SK-N-SH (cell line): ENCODE results near the gene BBOX1. TPM values are rescaled to one million over a fixed set of nuclear protein-coding genes. Genes with fewer than 3 reads are reported as not detected.

Experiments used
- CTCF ChIA-PET: fragments of 300-600, 350-600 bp; formaldehyde crosslinking; extraction: SDS; loops from one replicate; lab custom pipeline; 2021; lab: Yijun Ruan, JAX
- POLR2A ChIA-PET: fragments of 350-600 bp; sonication (Branson Sonifier 250); formaldehyde crosslinking; extraction: SDS; loops from one replicate; lab custom pipeline; 2020; ENCODE audit warnings: antibody characterized with exemption, inconsistent platforms; lab: Yijun Ruan, JAX
- DNase-seq: peaks from one replicate; pipeline ENCODE4 v3.0.0; 2012
- H2AFZ ChIP-seq: fragments of 200-600 bp; sonication (generic); 2 replicates; pipeline ENCODE4 v1.8.1; 2016; ENCODE audit warnings: antibody characterized with exemption, mild to moderate bottlenecking, low read depth
- H3F3A ChIP-seq: fragments of 200-600 bp; sonication (generic); replicated peaks from 2 replicates; pipeline ENCODE3; 2016; ENCODE audit warnings: antibody characterized with exemption, mild to moderate bottlenecking; ENCODE audit not compliant: insufficient read depth
- H3K27ac ChIP-seq, 2 experiments: fragments of 200-500 bp in 1 of 2; fragments of 200-600 bp in 1 of 2; sonication (Bioruptor generic) in 1 of 2; sonication (generic), shearing (Covaris generic) in 1 of 2; 2 replicates each; pipeline versions ENCODE4 v1.5.1 to v1.6.1; 2014 to 2016; ENCODE audit warnings: low read depth in 2 of 2, inconsistent platforms in 1 of 2, low read length in 1 of 2, mild to moderate bottlenecking in 1 of 2, mixed read lengths in 1 of 2
- H3K27me3 ChIP-seq: fragments of 200-600 bp; sonication (generic), shearing (Covaris generic); 2 replicates; pipeline ENCODE4 v1.6.1; 2016; ENCODE audit warnings: mixed run types; ENCODE audit not compliant: insufficient read depth
- H3K36me3 ChIP-seq, 2 experiments: fragments of 200-500 bp in 1 of 2; fragments of 200-600 bp in 1 of 2; sonication (Bioruptor generic) in 1 of 2; sonication (generic) in 1 of 2; replicated peaks in 1 of 2; 2 replicates each; pipeline versions ENCODE3 to v1.5.1; 2014 to 2016; ENCODE audit warnings: low read length in 1 of 2, mild to moderate bottlenecking in 1 of 2; ENCODE audit not compliant: insufficient read depth in 2 of 2, control insufficient read depth in 1 of 2
- H3K4me1 ChIP-seq, 2 experiments: fragments of 200-500 bp in 1 of 2; fragments of 200-600 bp in 1 of 2; sonication (Bioruptor generic) in 1 of 2; sonication (generic), shearing (Covaris generic) in 1 of 2; 2 replicates each; pipeline versions ENCODE4 v1.5.1 to v1.6.1; 2014 to 2016; ENCODE audit warnings: low read depth in 1 of 2, low read length in 1 of 2, mixed run types in 1 of 2; ENCODE audit not compliant: insufficient read depth in 2 of 2, control insufficient read depth in 1 of 2
- H3K4me2 ChIP-seq: fragments of 200-600 bp; sonication (generic), shearing (Covaris generic); 2 replicates; pipeline ENCODE4 v1.6.1; 2017; ENCODE audit warnings: mixed run types
- H3K4me3 ChIP-seq, 2 experiments: fragments of 200-500 bp in 1 of 2; fragments of 200-600 bp in 1 of 2; sonication (Bioruptor generic) in 1 of 2; sonication (generic), shearing (Covaris generic) in 1 of 2; 2 replicates each; pipeline versions ENCODE4 v1.5.1 to v1.8.1; 2014 to 2016; ENCODE audit warnings: low read depth in 2 of 2, inconsistent platforms in 1 of 2, low read length in 1 of 2, mild to moderate bottlenecking in 1 of 2, mixed read lengths in 1 of 2, moderate library complexity in 1 of 2
- H3K79me2 ChIP-seq: fragments of 200-600 bp; sonication (generic); 2 replicates; pipeline ENCODE4 v1.8.1; 2017; ENCODE audit warnings: mild to moderate bottlenecking; ENCODE audit not compliant: insufficient read depth
- H3K9ac ChIP-seq: fragments of 200-600 bp; sonication (generic); 2 replicates; pipeline ENCODE4 v1.6.1; 2017; ENCODE audit warnings: mixed run types
- H3K9me2 ChIP-seq: fragments of 200-600 bp; sonication (generic); 2 replicates; pipeline ENCODE4 v1.6.1; 2017; ENCODE audit warnings: mixed run types
- H3K9me3 ChIP-seq: fragments of 200-600 bp; sonication (generic); 2 replicates; pipeline ENCODE4 v1.6.1; 2017; ENCODE audit warnings: mixed run types, mild to moderate bottlenecking, moderate library complexity
- H4K20me1 ChIP-seq: fragments of 200-600 bp; sonication (generic); 2 replicates; pipeline ENCODE4 v1.6.1; 2017; ENCODE audit warnings: mild to moderate bottlenecking, mixed run types; ENCODE audit not compliant: insufficient read depth
- CHD2 ChIP-seq: fragments of 150-350 bp; IDR thresholded peaks from 2 replicates; pipeline ENCODE4 v1.6.1; 2018; ENCODE audit warnings: low read length; ENCODE audit not compliant: partially characterized antibody
- ELF1 ChIP-seq: IDR thresholded peaks from 2 replicates; pipeline ENCODE4 v1.4.0; 2012
- EZH2phosphoT487 ChIP-seq: fragments of 200-600 bp; sonication (generic); IDR thresholded peaks from 2 replicates; pipeline ENCODE4 v1.6.1; 2017; ENCODE audit warnings: low read depth, mixed run types, mild to moderate bottlenecking, antibody characterized with exemption, moderate library complexity, borderline replicate concordance
- FOSL2 ChIP-seq: IDR thresholded peaks from 2 replicates; pipeline ENCODE4 v1.4.0; 2012; ENCODE audit warnings: low read depth, mild to moderate bottlenecking, moderate library complexity, borderline replicate concordance
- GABPA ChIP-seq: IDR thresholded peaks from 2 replicates; pipeline ENCODE4 v1.4.0; 2012; ENCODE audit warnings: low read depth, mild to moderate bottlenecking
- GATA2 ChIP-seq: sonication (generic); formaldehyde crosslinking; IDR thresholded peaks from 2 replicates; pipeline ENCODE4 v1.5.0; 2020; ENCODE audit warnings: mild to moderate bottlenecking, missing genetic modification reagents
- IRF3 ChIP-seq: fragments of 150-350 bp; IDR thresholded peaks from 2 replicates; pipeline ENCODE4 v1.6.1; 2016; ENCODE audit warnings: mild to moderate bottlenecking, low read depth, low read length
- JUND ChIP-seq: IDR thresholded peaks from 2 replicates; pipeline ENCODE4 v1.4.0; 2012
- MEF2A ChIP-seq: IDR thresholded peaks from 2 replicates; pipeline ENCODE4 v1.4.0; 2012; ENCODE audit warnings: low read depth, borderline replicate concordance
- NFIC ChIP-seq: IDR thresholded peaks from 2 replicates; pipeline ENCODE4 v1.4.0; 2012; ENCODE audit warnings: borderline replicate concordance
- NRF1 ChIP-seq: IDR thresholded peaks from 2 replicates; pipeline ENCODE4 v1.6.1; 2012; ENCODE audit warnings: low read depth, mild to moderate bottlenecking, low read length
- REST ChIP-seq: IDR thresholded peaks from 2 replicates; pipeline ENCODE4 v1.6.1; 2012; ENCODE audit warnings: mild to moderate bottlenecking, low read depth, low read length, moderate library complexity
- RFX5 ChIP-seq: IDR thresholded peaks from 2 replicates; pipeline ENCODE4 v1.6.1; 2012; ENCODE audit warnings: mild to moderate bottlenecking, improper control_type of control experiment, low read length
- SIN3A ChIP-seq: IDR thresholded peaks from 2 replicates; pipeline ENCODE4 v1.6.1; 2012; ENCODE audit warnings: low read depth, mild to moderate bottlenecking, low read length, moderate library complexity, borderline replicate concordance
- TCF12 ChIP-seq: IDR thresholded peaks from 2 replicates; pipeline ENCODE4 v1.4.0; 2012
- TEAD4 ChIP-seq: IDR thresholded peaks from 2 replicates; pipeline ENCODE4 v1.4.0; 2012; ENCODE audit warnings: mild to moderate bottlenecking, borderline replicate concordance; ENCODE audit not compliant: insufficient read depth
- YY1 ChIP-seq: IDR thresholded peaks from 2 replicates; pipeline ENCODE4 v1.4.0; 2012; ENCODE audit warnings: low read depth, mild to moderate bottlenecking
- ZBTB33 ChIP-seq: IDR thresholded peaks from 2 replicates; pipeline ENCODE4 v1.4.0; 2012; ENCODE audit warnings: low read depth, borderline replicate concordance
- WGBS: methylation state at CpG from one replicate; pipeline ENCODE4 v1.1.6; 2017; ENCODE audit warnings: low lambda C conversion rate; 5-methylcytosine and 5-hydroxymethylcytosine counted together
- polyA plus RNA-seq, 3 experiments: library from polyadenylated mRNA; depleted of rRNA; stranded (reverse); fragments of >200 nt; gene quantifications; 2 replicates each; pipeline ENCODE4 v1.2.3, GENCODE V29; 2012

The BBOX1 gene
- polyA plus RNA-seq, 1 of the 3 experiments (the other 2 are of a cell fraction), result 0.02 TPM

- TF ChIP-seq SIN3A, result no peak
- no peak for TF ChIP-seq JUND
- no peak for TF ChIP-seq GATA2 (CRISPR knock-in tag)
- TF ChIP-seq FOSL2, result no peak
- no peak for TF ChIP-seq TCF12
- TF ChIP-seq ZBTB33, result no peak
- TF ChIP-seq IRF3, result no peak
- no peak for TF ChIP-seq NRF1
- TF ChIP-seq RFX5, result no peak
- TF ChIP-seq REST, result no peak
- TF ChIP-seq ELF1, result no peak
- no peak for TF ChIP-seq EZH2phosphoT487
- no peak for TF ChIP-seq GABPA
- no peak for TF ChIP-seq CHD2
- TF ChIP-seq YY1, result no peak
- no peak for TF ChIP-seq TEAD4
- no peak for TF ChIP-seq MEF2A
- TF ChIP-seq NFIC, result no peak
- TF ChIP-seq, all 33 proteins: peak for 0
- Histone ChIP-seq H3K27me3 (no peaks in the 10 kb centered on the region), H3K4me2 (no peak overlapping the region), H3K4me1 (no peaks in the 10 kb centered on the region), H3K36me3 (no peaks in the 10 kb centered on the region), H3K9me2 (no peaks in the 10 kb centered on the region), H3K27ac (no peak overlapping the region), H2AFZ (no peak overlapping the region), H4K20me1 (no peaks in the 10 kb centered on the region), H3K4me3 (no peak overlapping the region), H3K79me2 (no peaks in the 10 kb centered on the region), H3K9ac (no peak overlapping the region), H3K9me3 (no peaks in the 10 kb centered on the region), H3F3A (no peaks in the 10 kb centered on the region)
- WGBS, result 60% methylated on average over 1 of the region's 1 CpG
- DNase-seq, result no peak
- ChIA-PET CTCF (no interaction called here), POLR2A (no interaction called here)
These were observed 17.8 kb downstream of the BBOX1 start for GRCh38 chr11:27058456-27058855.
